Spleen (tissue), 11 donors: ENCODE measurements around the gene TFDP3. TPM values are rescaled to one million over a fixed set of nuclear protein-coding genes. Genes with fewer than 3 reads are reported as not detected.

Source experiments
- DNase-seq: peaks from one replicate; pipeline ENCODE4 v3.0.0-alpha.2; 2020
- H3K27ac ChIP-seq, 8 donors: fragments of 200-600 bp; sonication (generic) in 7 of 8; 1 replicate in 4 of 8; 2 replicates in 4 of 8; pipeline versions ENCODE4 v1.5.0 to v1.8.0; 2016 to 2021; ENCODE audit warnings: inconsistent platforms in 4 of 8, mild to moderate bottlenecking in 4 of 8, moderate library complexity in 1 of 8
- H3K27me3 ChIP-seq, 7 donors: fragments of 200-600 bp; sonication (generic) in 6 of 7; replicated peaks in 1 of 7; 1 replicate in 4 of 7; 2 replicates in 3 of 7; pipeline versions ENCODE4 v1.5.0 to v1.8.0; 2016 to 2021; ENCODE audit warnings: inconsistent platforms in 3 of 7, mild to moderate bottlenecking in 1 of 7
- H3K36me3 ChIP-seq, 6 donors: fragments of 200-600 bp; sonication (generic) in 5 of 6; 1 replicate in 4 of 6; 2 replicates in 2 of 6; pipeline versions ENCODE4 v1.5.0 to v1.8.0; 2016 to 2021; ENCODE audit warnings: inconsistent platforms in 2 of 6
- H3K4me1 ChIP-seq, 6 donors: fragments of 200-600 bp; sonication (generic) in 5 of 6; 1 replicate in 3 of 6; 2 replicates in 3 of 6; pipeline versions ENCODE4 v1.5.0 to v1.8.0; 2016 to 2021; ENCODE audit warnings: inconsistent platforms in 3 of 6
- H3K4me3 ChIP-seq, 8 donors: fragments of 200-600 bp; sonication (generic) in 7 of 8; 1 replicate in 4 of 8; 2 replicates in 4 of 8; pipeline versions ENCODE4 v1.5.0 to v1.8.0; 2016 to 2021; ENCODE audit warnings: inconsistent platforms in 4 of 8, mild to moderate bottlenecking in 4 of 8, moderate library complexity in 2 of 8
- H3K9me3 ChIP-seq, 8 donors: fragments of 200-600 bp; sonication (generic) in 7 of 8; 1 replicate in 4 of 8; 2 replicates in 4 of 8; pipeline versions ENCODE4 v1.5.0 to v1.8.0; 2016 to 2021; ENCODE audit warnings: inconsistent platforms in 4 of 8
- POLR2A ChIP-seq, 3 donors: fragments of 450-650 bp; IDR thresholded peaks; one replicate each; pipeline ENCODE4 v1.5.1; 2017; ENCODE audit warnings: antibody characterized with exemption in 3 of 3, mild to moderate bottlenecking in 1 of 3
- POLR2AphosphoS5 ChIP-seq, 3 donors: sonication (generic); formaldehyde crosslinking; IDR thresholded peaks; one replicate each; pipeline ENCODE4 v1.5.1; 2017; ENCODE audit warnings: antibody characterized with exemption in 3 of 3
- WGBS, 5 donors: extraction: QIAGEN DNeasy Blood & Tissue Kit in 3 of 5; methylation state at CpG; one replicate each; pipeline versions ENCODE4 v1.1.5 to v1.1.7; 2013 to 2018; 5-methylcytosine and 5-hydroxymethylcytosine counted together
- intact Hi-C: fragments of 100-400 bp; cut with DNase I; formaldehyde crosslinking; loops from one replicate; pipeline ENCODE4 v1.15.0; 2023; ENCODE audit warnings: low total_unique reads
- polyA plus RNA-seq, 3 donors: library from polyadenylated mRNA; stranded (reverse); fragments of 200-250 nt; gene quantifications; one replicate each; pipeline ENCODE4 v1.2.1, GENCODE V29; 2013
- total RNA-seq, 7 donors: library from RNA; depleted of rRNA in 3 of 7; stranded (reverse); fragments of >200 nt in 3 of 7; fragmentation: NEBNext Ultra II Directional in 4 of 7; extraction: Animal tissue kit (Norgen Biotek cat#: 25700) in 4 of 7; gene quantifications; one replicate each; pipeline versions ENCODE4 v1.1.0 to v1.2.1, GENCODE V29; 2016 to 2021
- TF ChIP-seq, protein P1 (sequence below), 11 experiments: fragments of 200-600 bp in 7 of 11; fragments of 450-650 bp in 4 of 11; sonication (generic) in 4 of 11; IDR thresholded peaks in 8 of 11; conservative IDR thresholded peaks in 3 of 11; 1 replicate in 7 of 11; 2 replicates in 4 of 11; pipeline versions ENCODE4 v1.4.0 to v1.8.0; 2016 to 2021; ENCODE audit warnings: antibody characterized with exemption in 11 of 11, inconsistent platforms in 4 of 11, mild to moderate bottlenecking in 1 of 11
- donor health status: healthy with polysubstance abuse.
- donor health status: DM: no; HTN: no; CAD: no; lungs with moderate emphysema.
- donor health status: DM: no; HTN: no; CAD: no.
- donor health status: Bipolar disorder and iron deficiency.
- donor health status: healthy.
- donor health status: DM: no; HTN: no; CAD: no.
- donor health status: DM: yes; HTN: yes; CAD: no.

The TFDP3 gene
- total and polyA plus RNA-seq, 10 donors, result not detected

DNA sequence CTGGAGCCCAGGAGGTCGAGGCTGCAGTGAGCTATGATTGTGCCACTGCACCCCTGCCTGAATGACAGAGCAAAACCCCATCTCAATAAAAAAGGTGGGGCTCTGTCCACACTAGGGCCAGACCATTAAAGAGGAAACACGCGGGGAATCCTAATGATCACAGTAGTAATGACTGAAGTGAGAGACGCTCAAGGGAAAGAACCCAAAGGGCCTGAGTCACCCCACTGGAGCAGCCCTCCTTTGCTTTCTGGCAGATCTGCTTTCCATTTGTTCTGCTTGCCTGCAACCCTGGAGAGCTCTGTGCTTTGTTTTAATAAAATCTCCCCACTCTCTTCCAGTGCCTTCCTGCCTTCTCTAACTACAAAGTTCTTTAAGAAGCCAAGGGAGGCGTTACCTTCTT, 5.0 kb downstream of the TFDP3 start:
- TF ChIP-seq POLR2A (IDR thresholded peaks at IDR 0.05) (no peak), POLR2AphosphoS5 (IDR thresholded peaks at IDR 0.05) (no peak)
- TF ChIP-seq, protein P1, sequence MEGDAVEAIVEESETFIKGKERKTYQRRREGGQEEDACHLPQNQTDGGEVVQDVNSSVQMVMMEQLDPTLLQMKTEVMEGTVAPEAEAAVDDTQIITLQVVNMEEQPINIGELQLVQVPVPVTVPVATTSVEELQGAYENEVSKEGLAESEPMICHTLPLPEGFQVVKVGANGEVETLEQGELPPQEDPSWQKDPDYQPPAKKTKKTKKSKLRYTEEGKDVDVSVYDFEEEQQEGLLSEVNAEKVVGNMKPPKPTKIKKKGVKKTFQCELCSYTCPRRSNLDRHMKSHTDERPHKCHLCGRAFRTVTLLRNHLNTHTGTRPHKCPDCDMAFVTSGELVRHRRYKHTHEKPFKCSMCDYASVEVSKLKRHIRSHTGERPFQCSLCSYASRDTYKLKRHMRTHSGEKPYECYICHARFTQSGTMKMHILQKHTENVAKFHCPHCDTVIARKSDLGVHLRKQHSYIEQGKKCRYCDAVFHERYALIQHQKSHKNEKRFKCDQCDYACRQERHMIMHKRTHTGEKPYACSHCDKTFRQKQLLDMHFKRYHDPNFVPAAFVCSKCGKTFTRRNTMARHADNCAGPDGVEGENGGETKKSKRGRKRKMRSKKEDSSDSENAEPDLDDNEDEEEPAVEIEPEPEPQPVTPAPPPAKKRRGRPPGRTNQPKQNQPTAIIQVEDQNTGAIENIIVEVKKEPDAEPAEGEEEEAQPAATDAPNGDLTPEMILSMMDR (IDR thresholded peaks at IDR 0.05 in 8 of 11, conservative IDR thresholded peaks at IDR 0.05 in 3 of 11), result no peak
- intact Hi-C loops, result no loop called here
- Histone ChIP-seq H3K27me3 (peaks cover 0 to 7% (median 0%) of the 10 kb centered on the region in 7 donors), H3K9me3 (no peaks in the 10 kb centered on the region), H3K36me3 (no peaks in the 10 kb centered on the region), H3K27ac (no peak overlapping the region), H3K4me3 (no peak overlapping the region), H3K4me1 (no peaks in the 10 kb centered on the region)
- DNase-seq, result no peak
- WGBS, 5 donors, result 71 to 85% (median 79%) methylated on average over 5 of the region's 5 CpGs

DNA sequence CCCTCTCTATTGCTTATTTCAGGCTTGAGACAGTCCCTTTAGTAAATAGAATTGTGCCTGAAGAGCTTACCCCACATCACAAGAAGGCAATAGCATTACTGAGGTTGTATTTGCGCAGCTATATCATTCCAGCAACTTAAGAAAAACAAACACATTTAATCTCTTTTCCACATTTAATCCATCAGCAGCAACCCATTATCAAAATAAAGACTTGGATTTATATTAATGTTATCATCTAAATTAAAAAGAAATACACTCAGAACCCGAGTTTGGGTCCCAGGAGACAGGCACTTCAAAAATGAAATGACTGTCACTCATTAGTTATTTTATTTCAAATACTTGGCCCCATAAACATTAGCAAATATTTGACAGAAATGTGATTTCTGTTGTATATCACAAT, 10.4 kb downstream of the TFDP3 start:
- no peaks in the 10 kb centered on the region for H3K9me3 ChIP-seq
- DNase-seq, result no peak
- 58 to 83% (median 72%) methylated on average over 2 of the region's 2 CpGs for WGBS, 5 donors
- peaks cover 0 to 7% (median 0%) of the 10 kb centered on the region in 7 donors for H3K27me3 ChIP-seq
- no peak for TF ChIP-seq POLR2A (IDR thresholded peaks at IDR 0.05)
- no peak for TF ChIP-seq POLR2AphosphoS5 (IDR thresholded peaks at IDR 0.05)
- TF ChIP-seq, protein P1 (IDR thresholded peaks at IDR 0.05 in 8 of 11, conservative IDR thresholded peaks at IDR 0.05 in 3 of 11), result no peak
- no peaks in the 10 kb centered on the region for H3K4me1 ChIP-seq
- no peak overlapping the region for H3K4me3 ChIP-seq
- H3K36me3 ChIP-seq, result no peaks in the 10 kb centered on the region
- intact Hi-C loops, result no loop called here
- H3K27ac ChIP-seq, result no peak overlapping the region

DNA sequence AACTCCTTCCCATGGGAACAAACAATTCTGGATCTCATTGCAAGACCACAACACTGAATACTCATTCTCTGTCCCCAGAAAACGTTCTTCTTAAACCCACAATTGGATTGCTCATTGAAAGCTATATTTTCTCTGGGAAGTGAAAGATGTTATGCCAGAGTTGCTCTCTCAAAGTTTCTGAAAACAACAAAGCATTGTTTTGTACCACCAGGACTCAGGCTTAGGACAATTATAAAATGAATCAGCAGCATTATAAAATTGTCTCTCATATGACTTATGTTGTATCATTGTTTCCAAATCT, 26.5 kb downstream of the TFDP3 start:
- Histone ChIP-seq H3K4me1 (no peaks in the 10 kb centered on the region), H3K4me3 (no peak overlapping the region), H3K27ac (no peak overlapping the region), H3K9me3 (no peaks in the 10 kb centered on the region), H3K27me3 (peaks cover 0 to 9% (median 0%) of the 10 kb centered on the region in 7 donors), H3K36me3 (no peaks in the 10 kb centered on the region)
- intact Hi-C loops, result no loop called here
- DNase-seq, result no peak
- WGBS, 5 donors, result 13 to 55% (median 37%) methylated on average over 1 of the region's 1 CpG
- TF ChIP-seq, protein P1 (IDR thresholded peaks at IDR 0.05 in 8 of 11, conservative IDR thresholded peaks at IDR 0.05 in 3 of 11), result no peak
- TF ChIP-seq POLR2AphosphoS5 (IDR thresholded peaks at IDR 0.05), result no peak
- no peak for TF ChIP-seq POLR2A (IDR thresholded peaks at IDR 0.05)

DNA sequence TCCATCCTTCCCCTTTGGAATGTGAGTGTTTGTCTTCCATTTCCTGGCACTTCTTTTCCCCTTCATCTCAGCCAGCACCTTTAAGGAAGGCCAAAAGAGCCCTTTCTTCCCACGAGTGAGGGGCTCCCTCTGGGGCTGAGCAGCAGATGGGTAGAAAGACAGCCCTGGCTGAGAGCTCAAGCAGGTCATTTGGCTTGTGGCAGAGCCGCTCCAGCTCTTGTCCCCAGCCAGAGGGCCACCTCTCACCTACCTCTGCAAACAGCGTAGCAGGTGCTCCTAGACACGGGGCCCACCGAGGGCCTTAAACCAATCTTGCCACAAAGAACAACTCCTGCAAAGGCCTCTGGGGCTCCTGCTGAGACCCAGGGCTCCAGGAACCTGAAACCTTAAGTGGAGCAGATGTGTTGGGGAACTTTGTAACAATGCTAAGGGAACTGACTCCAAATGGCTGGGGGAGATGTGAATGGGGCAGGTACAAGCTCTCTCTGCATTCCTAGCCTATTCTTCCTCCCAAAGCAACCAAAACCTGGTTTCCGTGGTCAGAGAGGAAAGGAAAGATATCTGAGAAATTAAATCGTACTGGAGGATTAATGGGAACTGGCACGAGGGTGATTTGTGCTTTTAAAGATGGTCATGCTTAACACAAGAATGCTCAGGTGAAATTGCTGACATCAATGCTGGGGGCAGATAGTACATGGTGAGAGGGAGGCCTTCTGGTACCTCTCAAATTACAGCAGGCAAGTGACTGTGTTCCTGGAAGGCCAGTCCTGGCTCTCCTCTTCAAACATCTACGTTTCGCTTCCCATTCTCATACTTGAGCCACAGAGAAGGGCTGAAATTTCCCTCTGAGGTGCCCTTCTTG, 27.0 kb downstream of the TFDP3 start:
- Histone ChIP-seq H3K9me3 (no peaks in the 10 kb centered on the region), H3K36me3 (no peaks in the 10 kb centered on the region), H3K4me1 (no peaks in the 10 kb centered on the region), H3K4me3 (no peak overlapping the region), H3K27me3 (peaks cover 0 to 9% (median 0%) of the 10 kb centered on the region in 7 donors), H3K27ac (no peak overlapping the region)
- 72 to 88% (median 77%) methylated on average over 7 to 10 of the region's 10 CpGs for WGBS, 5 donors
- intact Hi-C loops, result no loop called here
- TF ChIP-seq POLR2AphosphoS5 (IDR thresholded peaks at IDR 0.05) (no peak), POLR2A (IDR thresholded peaks at IDR 0.05) (no peak)
- TF ChIP-seq, protein P1 (IDR thresholded peaks at IDR 0.05 in 8 of 11, conservative IDR thresholded peaks at IDR 0.05 in 3 of 11), result no peak
- DNase-seq, result no peak
